GM21576 (cell line): ENCODE data around the gene HCK.

Experiments
- ATAC-seq: cut with Tn5 transposase; IDR thresholded peaks from one replicate; pipeline ENCODE4 v1.9.1; 2021; ENCODE audit warnings: mild to moderate bottlenecking, moderate library complexity; ENCODE audit not compliant: unreplicated experiment

Gene HCK

DNA sequence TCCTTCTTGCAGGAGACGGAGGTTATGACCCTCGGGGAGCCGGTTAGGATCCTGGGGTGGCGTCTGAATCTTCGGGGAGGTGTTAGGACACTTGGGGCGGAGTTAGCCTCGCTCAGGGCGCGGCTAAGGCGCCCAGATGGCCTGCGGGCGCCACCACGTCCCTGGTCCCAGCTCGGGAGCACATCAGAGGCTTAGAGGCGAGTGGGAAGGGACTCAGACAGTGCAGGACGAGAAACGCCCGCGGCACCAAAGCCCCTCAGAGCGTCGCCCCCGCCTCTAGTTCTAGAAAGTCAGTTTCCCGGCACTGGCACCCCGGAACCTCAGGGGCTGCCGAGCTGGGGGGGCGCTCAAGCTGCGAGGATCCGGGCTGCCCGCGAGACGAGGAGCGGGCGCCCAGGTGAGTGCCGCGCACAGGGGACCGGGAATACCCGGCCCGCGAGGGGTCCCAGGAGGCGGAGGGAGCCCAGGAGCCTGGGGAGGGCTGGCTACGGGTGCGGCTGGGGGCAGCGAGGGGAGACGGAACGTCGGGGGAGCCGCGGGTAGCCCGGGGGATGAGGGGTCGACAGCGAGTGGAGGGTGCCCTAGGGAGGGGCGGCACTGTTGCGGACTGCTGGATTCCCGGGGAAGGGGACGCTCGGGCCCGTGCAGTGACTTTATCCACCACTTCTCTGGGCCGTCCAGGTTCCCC, at the start of gene HCK:
TSS of gene HCK (plus strand) at position 153 of the 688 bp plus-strand sequence.
- ATAC-seq = no peak

DNA sequence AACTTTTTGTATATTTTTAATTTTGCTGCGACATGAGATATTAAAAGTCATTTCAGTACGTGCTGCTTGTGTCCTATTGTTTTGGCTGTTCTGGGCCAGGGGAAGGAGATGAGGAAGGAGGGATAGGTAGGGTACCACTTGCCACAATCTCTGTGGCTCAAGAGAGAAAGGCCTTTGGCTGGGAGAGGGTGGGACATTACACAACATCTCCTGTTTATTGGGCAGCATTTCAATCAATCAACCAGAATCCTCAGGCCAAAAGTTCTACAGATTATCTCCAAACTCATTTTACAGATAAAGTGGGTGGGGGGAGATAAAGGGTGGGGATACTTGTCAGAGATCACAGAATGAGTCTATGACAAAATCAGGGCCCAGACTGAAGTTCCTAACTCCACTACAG, 48.7 kb upstream of the HCK start:
- no peak for ATAC-seq

DNA sequence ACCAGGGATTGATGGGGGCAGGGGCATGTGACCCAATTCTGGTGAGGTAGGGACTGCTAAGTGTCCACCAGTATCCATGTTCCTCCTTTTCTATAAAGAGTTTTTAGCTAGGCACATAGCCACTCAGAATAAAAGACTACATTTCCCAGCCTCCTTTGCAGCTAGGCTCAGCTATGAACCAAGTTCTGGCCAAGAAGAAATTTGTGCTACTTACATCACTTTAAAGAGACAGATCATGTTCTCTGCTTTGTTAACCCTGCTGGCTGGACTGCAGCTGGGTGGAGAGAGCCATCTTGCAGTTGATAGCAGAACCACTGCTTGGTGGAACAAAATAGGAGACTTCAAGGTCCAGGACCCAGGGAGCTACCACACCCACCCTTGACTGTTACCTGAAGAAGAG, 47.1 kb upstream of the HCK start:
- no peak for ATAC-seq

GRCh38 chr20:32006053-32006452, 46.0 kb upstream of the HCK start:
- ATAC-seq = no peak

DNA sequence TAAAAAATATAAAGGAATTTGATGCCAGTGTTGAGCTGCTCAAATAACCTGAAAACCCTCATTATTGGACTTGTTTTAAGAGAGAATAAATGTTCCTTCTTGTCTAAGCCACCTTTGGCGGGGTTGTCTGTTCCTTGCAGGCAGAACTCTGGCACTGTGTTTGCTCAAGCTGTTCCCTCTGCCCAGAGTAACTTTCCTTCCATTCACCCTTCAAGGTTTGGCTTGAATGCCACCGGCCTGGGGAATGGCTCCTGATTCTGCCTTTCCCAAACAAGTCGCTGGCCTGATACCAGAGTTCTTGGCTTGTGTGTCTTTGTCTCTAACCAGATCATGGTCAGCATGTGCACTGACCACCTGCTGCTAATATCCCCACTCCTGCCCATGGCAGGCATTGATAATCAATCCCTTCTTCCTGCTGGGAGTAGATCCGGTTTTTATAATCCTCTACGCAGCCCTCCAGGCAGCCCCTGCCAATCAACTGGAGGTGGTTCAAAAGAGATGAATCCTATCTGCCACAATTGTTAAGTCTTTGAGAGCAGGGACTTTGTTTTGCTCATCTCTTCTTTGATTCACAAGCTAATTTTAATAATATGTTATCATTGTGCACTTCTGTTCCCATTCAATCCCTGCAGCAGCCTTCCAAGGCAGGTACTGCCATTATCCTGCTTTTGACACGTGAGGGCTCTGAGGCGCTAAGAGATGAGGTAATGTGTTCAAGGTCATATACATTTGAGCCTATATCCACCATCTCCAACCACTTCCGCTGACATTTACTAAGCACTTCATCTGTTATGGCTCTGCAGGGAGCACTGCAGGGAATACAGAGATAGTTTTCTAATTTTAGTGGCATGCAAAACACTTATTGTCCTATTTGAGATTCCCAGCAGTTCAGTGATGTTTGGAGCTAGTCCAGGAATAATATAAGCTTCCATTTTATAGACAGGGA, 44.9 kb upstream of the HCK start:
- no peak for ATAC-seq

DNA sequence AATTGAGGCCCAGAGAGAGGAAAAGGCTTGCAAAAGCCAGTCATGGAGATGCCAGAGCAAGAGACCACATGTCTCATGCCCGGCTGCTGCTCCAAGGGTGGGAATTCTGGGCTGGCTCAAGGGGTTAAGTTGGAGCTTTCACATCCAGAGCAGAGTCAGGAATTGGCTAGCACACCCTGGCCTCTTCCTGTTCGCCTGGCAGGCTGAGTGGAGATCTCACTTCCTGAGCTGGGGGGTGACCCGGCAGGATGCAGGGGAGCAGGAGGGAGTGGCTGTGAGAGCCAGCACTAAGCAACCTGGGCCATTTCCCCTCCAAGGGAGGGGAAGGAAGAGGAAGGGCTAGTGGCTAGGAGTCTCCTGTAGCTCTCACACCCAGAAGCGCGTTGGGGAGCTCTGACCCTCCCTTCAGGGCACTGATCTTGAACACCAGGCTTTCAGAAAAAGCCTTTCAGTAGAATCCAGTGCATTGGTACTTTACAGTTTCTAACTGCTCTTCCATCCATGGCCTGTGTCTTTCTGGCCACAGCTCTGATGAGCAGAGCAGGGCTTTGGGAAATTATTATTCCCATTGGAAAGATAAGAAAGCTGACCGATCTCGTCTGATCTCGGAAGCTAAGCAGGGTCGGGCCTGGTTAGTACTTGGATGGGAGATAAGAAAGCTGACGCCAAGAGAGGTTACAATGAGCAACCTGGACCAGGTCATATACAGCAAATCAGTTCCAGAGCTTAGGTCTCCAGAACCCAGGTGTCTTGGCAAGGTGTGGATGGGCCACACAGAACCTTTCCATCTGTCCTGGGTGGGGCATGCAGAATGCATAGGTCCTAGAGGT, 44.0 kb upstream of the HCK start:
- no peak for ATAC-seq

GRCh38 chr20:32009564-32009963, 42.5 kb upstream of the HCK start:
- ATAC-seq = no peak

GRCh38 chr20:32010101-32010500, 41.9 kb upstream of the HCK start, which contains the start of gene CCM2L:
Gene CCM2L, plus strand, starts transcription at chr20:32010438. Its CDS starts 17 bp downstream, at chr20:32010455.
- no peak for ATAC-seq

GRCh38 chr20:32010666-32011065, 41.4 kb upstream of the HCK start:
- no peak for ATAC-seq

- ATAC-seq = no peak
Measured at GRCh38 chr20:32012159-32012688, 39.8 kb upstream of the HCK start.

GRCh38 chr20:32013326-32013725, 38.7 kb upstream of the HCK start:
- ATAC-seq = no peak

GRCh38 chr20:32017711-32018251, 34.3 kb upstream of the HCK start:
- no peak for ATAC-seq

GRCh38 chr20:32018269-32019155, 33.5 kb upstream of the HCK start:
- ATAC-seq = no peak

DNA sequence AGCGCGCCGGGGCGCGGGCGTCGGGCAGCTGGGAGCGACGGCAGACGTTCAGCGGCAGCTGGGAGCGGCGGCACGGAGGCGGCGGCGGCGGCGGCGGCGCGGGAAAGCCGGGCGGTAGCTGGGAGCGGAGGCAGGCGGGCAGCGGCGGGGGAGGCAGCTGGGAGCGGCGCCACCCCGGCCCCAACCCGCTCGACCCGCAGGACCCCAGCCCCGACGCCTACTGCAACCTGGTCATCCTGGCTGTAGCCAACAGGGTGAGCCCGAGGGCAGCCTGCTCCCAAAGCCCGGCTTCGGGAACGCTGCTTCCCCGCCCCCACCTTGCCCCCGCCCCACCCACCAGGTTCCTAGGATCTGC, 32.9 kb upstream of the HCK start:
- no peak for ATAC-seq

DNA sequence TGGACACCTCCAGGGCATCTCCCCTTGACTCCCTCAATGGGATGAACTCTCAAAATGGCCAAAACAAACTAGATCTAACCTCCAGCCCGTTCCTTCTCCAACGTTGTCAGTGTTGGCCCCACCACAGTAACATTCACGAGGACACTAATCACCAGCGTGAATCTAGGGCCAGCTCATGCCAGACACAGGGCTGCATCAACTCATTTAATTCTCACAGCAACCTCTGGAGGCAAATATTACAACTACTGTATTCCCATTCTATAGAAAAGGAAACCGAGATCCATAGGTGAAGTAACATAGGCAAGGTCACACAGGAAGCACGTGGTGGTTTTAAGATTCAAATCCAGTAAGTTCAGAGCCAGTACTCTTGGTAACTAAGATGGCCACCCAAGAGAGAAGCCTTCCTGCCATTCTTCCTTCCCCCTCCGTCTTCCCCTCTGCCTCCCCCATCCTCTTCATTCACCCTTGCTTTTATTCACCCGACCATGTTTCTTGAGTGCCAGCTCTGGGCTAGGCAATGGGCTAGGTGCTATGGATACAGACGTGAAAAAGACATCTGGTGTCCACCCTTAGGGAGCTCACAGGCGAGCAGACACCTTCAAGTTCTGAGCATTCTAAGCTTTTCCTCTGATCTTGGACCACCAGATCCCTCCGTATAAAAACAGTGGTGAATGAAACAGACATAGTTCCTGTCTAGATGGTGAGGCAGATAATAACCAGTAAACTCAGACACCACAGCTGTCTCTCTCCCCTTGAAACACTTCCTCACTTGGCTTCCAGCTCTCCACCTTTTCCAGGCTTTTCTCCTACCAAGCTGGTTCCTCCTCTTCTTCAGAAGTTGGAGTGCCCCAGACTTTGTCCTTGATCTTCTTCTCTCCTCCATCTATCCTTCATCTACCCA, 32.2 kb upstream of the HCK start:
- no peak for ATAC-seq

DNA sequence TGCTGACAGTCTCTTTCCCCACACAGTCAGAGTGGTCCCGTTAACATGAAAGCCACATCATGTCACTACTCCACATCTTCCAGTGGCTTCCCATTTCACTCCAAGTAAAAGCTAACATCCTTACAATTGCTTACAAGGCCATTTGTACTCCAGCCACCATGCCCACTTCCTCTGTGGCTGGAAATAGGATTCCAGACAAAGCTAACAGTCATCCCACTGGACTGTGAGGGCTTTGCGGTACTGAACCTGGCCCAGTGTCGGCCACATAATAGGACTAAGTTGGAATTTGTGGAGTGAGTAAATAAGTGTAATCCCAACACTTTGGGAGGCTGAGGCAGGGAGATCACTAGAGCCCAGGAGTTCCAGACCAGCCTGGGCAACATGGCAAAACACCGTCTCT, 31.0 kb upstream of the HCK start:
- no peak for ATAC-seq

DNA sequence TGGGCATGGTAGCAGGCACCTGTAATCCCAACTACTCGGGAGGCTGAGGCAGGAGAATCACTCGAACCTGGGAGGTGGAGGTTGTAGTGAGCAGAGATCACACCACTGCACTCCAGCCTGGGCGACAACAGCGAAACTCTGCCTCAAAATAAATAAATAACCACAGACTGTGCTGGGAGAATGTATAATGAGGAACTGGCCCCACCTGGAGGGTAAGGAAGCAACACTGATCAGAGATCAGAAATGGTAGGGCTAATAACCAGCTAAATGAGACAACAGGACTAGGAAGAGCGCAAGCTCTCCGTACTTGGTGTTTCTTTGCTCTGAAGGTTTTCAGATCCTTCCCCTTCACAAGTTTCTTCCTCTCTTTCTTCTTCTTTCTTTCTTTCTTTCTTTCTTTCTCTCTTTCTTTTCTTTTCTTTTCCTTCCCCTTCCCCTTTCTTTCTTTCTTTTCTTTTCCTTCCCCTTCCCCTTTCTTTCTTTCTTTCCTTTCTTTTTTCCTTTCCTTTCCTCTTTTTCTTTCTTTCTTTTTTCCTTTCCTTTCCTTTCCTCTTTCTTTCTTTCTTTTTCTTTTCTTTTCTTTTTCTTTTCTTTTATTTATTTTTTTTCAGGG, 27.3 kb upstream of the HCK start:
- ATAC-seq = no peak

GRCh38 chr20:32027643-32028042, 24.4 kb upstream of the HCK start:
- ATAC-seq = no peak
